ENCODE results near the gene GPAT3. TPM values are rescaled to one million over a fixed set of nuclear protein-coding genes. Genes with fewer than 3 reads are reported as not detected.

Gene GPAT3
- 32.4 TPM for total RNA-seq

DNA sequence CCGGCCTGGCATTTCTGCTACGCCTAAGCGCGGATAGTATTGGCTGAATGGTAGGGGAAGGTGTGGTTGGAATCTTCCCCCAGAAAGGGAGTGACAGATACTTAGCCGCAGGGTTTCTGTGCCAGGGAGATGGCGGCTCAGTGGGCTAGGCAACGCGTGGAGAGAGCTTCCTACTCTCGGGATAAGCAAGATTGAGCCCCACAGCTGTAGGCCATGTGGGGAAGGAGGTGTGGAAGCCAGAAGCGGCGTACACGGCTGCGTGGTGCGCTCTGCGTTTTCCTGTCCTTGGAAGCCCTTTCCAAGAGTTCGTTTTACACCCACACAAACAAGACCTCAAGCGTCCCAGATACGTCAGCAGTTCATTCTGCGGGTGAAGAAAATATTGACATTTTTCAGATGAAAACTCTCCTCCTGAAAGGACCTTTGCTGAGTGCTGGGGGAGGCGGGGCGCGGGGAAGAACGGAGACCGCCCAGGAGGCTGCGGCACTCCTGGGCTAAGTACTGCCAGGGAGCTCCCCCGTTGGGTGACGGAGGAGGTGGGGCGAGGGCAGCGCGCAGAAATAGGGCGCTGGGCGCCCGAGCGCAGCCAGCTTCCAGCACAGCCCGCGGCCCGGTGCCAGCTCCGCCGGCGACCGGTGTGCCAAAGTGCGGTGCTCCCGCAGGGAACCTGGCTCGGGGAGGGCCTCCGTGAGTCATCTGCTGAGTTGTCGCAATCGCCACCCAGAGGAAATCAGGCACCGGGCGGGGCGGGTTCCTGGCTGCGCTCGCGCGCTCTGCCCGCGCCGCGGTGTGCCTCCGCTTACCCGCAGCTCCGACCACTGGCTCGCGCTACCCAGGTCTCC is at the start of gene GPAT3:
Gene GPAT3, plus strand, starts transcription at position 589 of the 842 bp plus-strand sequence. CDS start 515 bp downstream, outside the sequence.

Small RNAs within 50 kb of the gene (small RNA-seq; reads per million reads assigned to genes)
- gene RF00019 (ENCODE audit: low replicate concordance) = not detected

Other genes with a start within 250 kb of the GPAT3 start
- 1.3 TPM for gene HPSE, start 201.3 kb upstream of the GPAT3 start, total RNA-seq
- 20.7 TPM for gene HELQ, start 80.3 kb upstream of the GPAT3 start, total RNA-seq
- 17.3 TPM for gene MRPS18C, start 80.0 kb upstream of the GPAT3 start, total RNA-seq
- gene ABRAXAS1, start 51.0 kb upstream of the GPAT3 start, total RNA-seq = 18.3 TPM